Measurements from ENCODE around the gene ATP8B4.

DNA sequence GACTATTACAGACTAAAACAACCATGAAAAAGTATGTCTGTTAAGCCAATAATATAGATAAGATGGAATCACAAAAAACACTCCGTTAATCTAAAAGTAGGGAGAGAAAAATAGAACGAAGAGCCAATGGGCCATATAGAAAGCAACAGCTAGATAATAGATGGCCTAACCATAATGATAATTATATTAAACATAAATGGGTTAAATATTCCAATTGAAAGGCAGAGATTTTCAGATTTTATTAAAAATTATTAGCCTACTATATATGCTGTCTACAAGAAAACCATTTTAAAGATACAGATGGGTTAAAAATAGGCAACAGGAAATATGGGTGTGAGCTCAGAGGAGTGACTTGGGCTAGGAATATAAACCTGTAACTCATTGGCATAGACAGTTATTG, 76.3 kb downstream of the ATP8B4 start:
- TF ChIP-seq POLR2A (IDR thresholded peaks at IDR 0.05): no peak
- TF ChIP-seq, protein P1, sequence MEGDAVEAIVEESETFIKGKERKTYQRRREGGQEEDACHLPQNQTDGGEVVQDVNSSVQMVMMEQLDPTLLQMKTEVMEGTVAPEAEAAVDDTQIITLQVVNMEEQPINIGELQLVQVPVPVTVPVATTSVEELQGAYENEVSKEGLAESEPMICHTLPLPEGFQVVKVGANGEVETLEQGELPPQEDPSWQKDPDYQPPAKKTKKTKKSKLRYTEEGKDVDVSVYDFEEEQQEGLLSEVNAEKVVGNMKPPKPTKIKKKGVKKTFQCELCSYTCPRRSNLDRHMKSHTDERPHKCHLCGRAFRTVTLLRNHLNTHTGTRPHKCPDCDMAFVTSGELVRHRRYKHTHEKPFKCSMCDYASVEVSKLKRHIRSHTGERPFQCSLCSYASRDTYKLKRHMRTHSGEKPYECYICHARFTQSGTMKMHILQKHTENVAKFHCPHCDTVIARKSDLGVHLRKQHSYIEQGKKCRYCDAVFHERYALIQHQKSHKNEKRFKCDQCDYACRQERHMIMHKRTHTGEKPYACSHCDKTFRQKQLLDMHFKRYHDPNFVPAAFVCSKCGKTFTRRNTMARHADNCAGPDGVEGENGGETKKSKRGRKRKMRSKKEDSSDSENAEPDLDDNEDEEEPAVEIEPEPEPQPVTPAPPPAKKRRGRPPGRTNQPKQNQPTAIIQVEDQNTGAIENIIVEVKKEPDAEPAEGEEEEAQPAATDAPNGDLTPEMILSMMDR (IDR thresholded peaks at IDR 0.05): no peak
- TF ChIP-seq POLR2AphosphoS5 (IDR thresholded peaks at IDR 0.05; ENCODE audit: insufficient read depth in 1 of 2, low read depth in 1 of 2): no peak
